Hematopoietic multipotent progenitor cell treated with erythropoietin and hydrocortisone succinate and interleukin-3 and kit ligand, for 17 days (in vitro differentiated cells): ENCODE data around the gene DAAM1.

ENCODE experiments used
- DNase-seq: peaks from one replicate; pipeline ENCODE4 v3.0.0-alpha.2; 2015; ENCODE audit warnings: low spot score

Gene DAAM1

GRCh38 chr14:59254911-59255545, 66.6 kb downstream of the DAAM1 start:
- no peak for DNase-seq

- no peak for DNase-seq
Observed at GRCh38 chr14:59256331-59256730, 67.9 kb downstream of the DAAM1 start.

- DNase-seq = no peak
Observed at GRCh38 chr14:59261334-59261733, 72.9 kb downstream of the DAAM1 start.

- no peak for DNase-seq
Observed at GRCh38 chr14:59262717-59263454, 74.4 kb downstream of the DAAM1 start.

GRCh38 chr14:59265808-59266207, 77.3 kb downstream of the DAAM1 start:
- DNase-seq = peak; percentile 40

- DNase-seq = no peak
Observed at GRCh38 chr14:59267046-59267445, 78.6 kb downstream of the DAAM1 start.

GRCh38 chr14:59268011-59268410, 79.5 kb downstream of the DAAM1 start:
- DNase-seq = no peak

GRCh38 chr14:59268858-59269257, 80.4 kb downstream of the DAAM1 start:
- no peak for DNase-seq

GRCh38 chr14:59269466-59269865, 81.0 kb downstream of the DAAM1 start:
- DNase-seq = no peak

GRCh38 chr14:59271256-59271655, 82.8 kb downstream of the DAAM1 start:
- DNase-seq = no peak

GRCh38 chr14:59271734-59272133, 83.3 kb downstream of the DAAM1 start:
- no peak for DNase-seq

- DNase-seq = no peak
Observed at GRCh38 chr14:59272633-59273032, 84.2 kb downstream of the DAAM1 start.

GRCh38 chr14:59273737-59274136, 85.3 kb downstream of the DAAM1 start:
- no peak for DNase-seq

- no peak for DNase-seq
Observed at GRCh38 chr14:59274991-59275391, 86.5 kb downstream of the DAAM1 start.

- peak; percentile 35 for DNase-seq
Observed at GRCh38 chr14:59275668-59276067, 87.2 kb downstream of the DAAM1 start.

GRCh38 chr14:59276235-59276634, 87.8 kb downstream of the DAAM1 start:
- peak; percentile 13 for DNase-seq

- DNase-seq = no peak
Observed at GRCh38 chr14:59277659-59278058, 89.2 kb downstream of the DAAM1 start.

- DNase-seq = no peak
Observed at GRCh38 chr14:59278111-59278510, 89.6 kb downstream of the DAAM1 start.

- DNase-seq = no peak
Observed at GRCh38 chr14:59280961-59281360, 92.5 kb downstream of the DAAM1 start.

- DNase-seq = no peak
Observed at GRCh38 chr14:59281609-59282377, 93.3 kb downstream of the DAAM1 start.

GRCh38 chr14:59282378-59282765, 93.9 kb downstream of the DAAM1 start:
- no peak for DNase-seq

GRCh38 chr14:59283361-59283760, 94.9 kb downstream of the DAAM1 start:
- no peak for DNase-seq

GRCh38 chr14:59284059-59284458, 95.6 kb downstream of the DAAM1 start:
- no peak for DNase-seq
